Cardiac fibroblast (primary cell): ENCODE results near the gene KBTBD2.
A peak's percentile ranks its signal among the peaks of the same experiment; 100 is the strongest.

Experiments used
- DNase-seq, 2 donors: peaks; one replicate each; pipeline versions ENCODE4 v3.0.0 to v3.0.0-alpha.2; 2010; ENCODE audit warnings: low read depth in 2 of 2
- H3K4me3 ChIP-seq, 2 donors: replicated peaks in 1 of 2; 1 replicate in 1 of 2; 2 replicates in 1 of 2; pipeline ENCODE4 v1.5.1; 2011; ENCODE audit warnings: low read depth in 2 of 2, low read length in 2 of 2, mild to moderate bottlenecking in 2 of 2, moderate library complexity in 1 of 2
- CTCF ChIP-seq: IDR thresholded peaks from one replicate; pipeline ENCODE4 v1.5.1; 2011; ENCODE audit warnings: low read depth, mild to moderate bottlenecking, low read length, inconsistent platforms

KBTBD2 gene

GRCh38 chr7:32893722-32894121 lies 2.2 kb upstream of the KBTBD2 start:
- no peak for DNase-seq
- no peak overlapping the region for H3K4me3 ChIP-seq
- no peak for TF ChIP-seq CTCF

GRCh38 chr7:32893207-32893524 lies 1.6 kb upstream of the KBTBD2 start:
- no peak for DNase-seq
- TF ChIP-seq CTCF: no peak
- no peak overlapping the region for H3K4me3 ChIP-seq

GRCh38 chr7:32892521-32893206 lies 1.1 kb upstream of the KBTBD2 start:
- H3K4me3 ChIP-seq: peak overlapping the region; percentile 43 to 53
- no peak for TF ChIP-seq CTCF
- peak; percentile 75 to 81 for DNase-seq

GRCh38 chr7:32891800-32892520 lies 400 bp upstream of the KBTBD2 start:
- H3K4me3 ChIP-seq: peak overlapping the region; percentile 62 to 76
- no peak for TF ChIP-seq CTCF
- DNase-seq: peak; percentile 97

GRCh38 chr7:32890793-32891042 lies 842 bp downstream of the KBTBD2 start:
- no peak for TF ChIP-seq CTCF
- peak overlapping the region; percentile 62 to 76 for H3K4me3 ChIP-seq
- peak in 1 of 2 donors; percentile 31 for DNase-seq

- DNase-seq: peak; percentile 71 to 85
Observed at GRCh38 chr7:32890010-32890792, 1.4 kb downstream of the KBTBD2 start.

More at GRCh38 chr7:32890010-32890792, 1.4 kb downstream of the KBTBD2 start:
- peak overlapping the region; percentile 62 to 76 for H3K4me3 ChIP-seq
- TF ChIP-seq CTCF: no peak
